ENCODE data around the gene CA11.

The CA11 gene

DNA sequence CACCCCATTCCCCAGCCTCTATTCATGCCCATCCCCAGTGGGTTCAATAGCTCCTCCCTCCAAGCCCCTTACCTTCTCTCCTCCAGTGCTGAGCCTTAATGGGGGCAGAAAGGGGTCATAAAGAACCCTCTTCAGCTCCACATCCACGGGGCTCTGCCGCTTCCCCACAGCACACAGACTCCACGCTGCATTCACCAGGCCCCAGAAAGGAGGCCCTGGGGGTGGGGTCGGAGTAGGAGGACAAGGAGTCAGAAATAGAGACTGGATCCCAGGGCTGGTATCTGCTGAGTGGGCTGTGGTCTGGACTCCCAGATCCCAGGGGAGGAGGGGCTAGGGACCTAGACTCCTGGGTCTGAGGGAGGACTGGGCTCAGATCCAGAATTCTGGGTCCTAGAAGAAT is 1.6 kb downstream of the CA11 start:
- no peak for DNase-seq (ENCODE audit: extremely low read depth, insufficient read length)
- Histone ChIP-seq H3K36me3 (ENCODE audit: control insufficient read depth, insufficient read depth, low read length) (no peaks in the 10 kb centered on the region), H3K27me3 (replicated peaks; ENCODE audit: control insufficient read depth, insufficient read depth, low read length) (no peaks in the 10 kb centered on the region), H3K4me3 (replicated peaks; ENCODE audit: low read depth, low read length) (no peak overlapping the region)
- TF ChIP-seq, protein P1, sequence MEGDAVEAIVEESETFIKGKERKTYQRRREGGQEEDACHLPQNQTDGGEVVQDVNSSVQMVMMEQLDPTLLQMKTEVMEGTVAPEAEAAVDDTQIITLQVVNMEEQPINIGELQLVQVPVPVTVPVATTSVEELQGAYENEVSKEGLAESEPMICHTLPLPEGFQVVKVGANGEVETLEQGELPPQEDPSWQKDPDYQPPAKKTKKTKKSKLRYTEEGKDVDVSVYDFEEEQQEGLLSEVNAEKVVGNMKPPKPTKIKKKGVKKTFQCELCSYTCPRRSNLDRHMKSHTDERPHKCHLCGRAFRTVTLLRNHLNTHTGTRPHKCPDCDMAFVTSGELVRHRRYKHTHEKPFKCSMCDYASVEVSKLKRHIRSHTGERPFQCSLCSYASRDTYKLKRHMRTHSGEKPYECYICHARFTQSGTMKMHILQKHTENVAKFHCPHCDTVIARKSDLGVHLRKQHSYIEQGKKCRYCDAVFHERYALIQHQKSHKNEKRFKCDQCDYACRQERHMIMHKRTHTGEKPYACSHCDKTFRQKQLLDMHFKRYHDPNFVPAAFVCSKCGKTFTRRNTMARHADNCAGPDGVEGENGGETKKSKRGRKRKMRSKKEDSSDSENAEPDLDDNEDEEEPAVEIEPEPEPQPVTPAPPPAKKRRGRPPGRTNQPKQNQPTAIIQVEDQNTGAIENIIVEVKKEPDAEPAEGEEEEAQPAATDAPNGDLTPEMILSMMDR (IDR thresholded peaks at IDR 0.05; ENCODE audit: insufficient read depth, low read length, poor library complexity, severe bottlenecking), result no peak

DNA sequence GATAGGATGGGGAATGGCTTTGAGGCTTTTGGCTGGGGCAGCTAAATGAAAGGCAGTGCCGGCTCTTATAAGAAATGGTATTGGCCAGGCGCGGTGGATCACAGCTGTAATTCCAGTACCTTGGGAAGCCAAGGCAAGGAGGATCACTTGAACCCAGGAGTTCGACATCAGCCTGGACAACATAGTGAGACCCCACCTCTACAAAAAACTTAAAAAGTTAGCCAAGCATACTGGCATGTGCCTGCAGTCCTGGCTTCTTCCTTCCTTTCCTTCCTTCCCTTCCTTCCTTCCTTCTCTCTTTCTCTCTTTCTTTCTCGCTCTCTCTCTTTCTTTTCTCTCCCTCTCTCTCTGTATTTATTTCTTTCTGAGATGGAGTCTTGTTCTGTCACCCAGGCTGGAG is 3.1 kb downstream of the CA11 start:
- no peak for DNase-seq (ENCODE audit: extremely low read depth, insufficient read length)
- no peaks in the 10 kb centered on the region for H3K36me3 ChIP-seq (ENCODE audit: control insufficient read depth, insufficient read depth, low read length)
- TF ChIP-seq, protein P1 (IDR thresholded peaks at IDR 0.05; ENCODE audit: insufficient read depth, low read length, poor library complexity, severe bottlenecking), result no peak
- H3K27me3 ChIP-seq (replicated peaks; ENCODE audit: control insufficient read depth, insufficient read depth, low read length), result no peaks in the 10 kb centered on the region
- no peak overlapping the region for H3K4me3 ChIP-seq (replicated peaks; ENCODE audit: low read depth, low read length)

DNA sequence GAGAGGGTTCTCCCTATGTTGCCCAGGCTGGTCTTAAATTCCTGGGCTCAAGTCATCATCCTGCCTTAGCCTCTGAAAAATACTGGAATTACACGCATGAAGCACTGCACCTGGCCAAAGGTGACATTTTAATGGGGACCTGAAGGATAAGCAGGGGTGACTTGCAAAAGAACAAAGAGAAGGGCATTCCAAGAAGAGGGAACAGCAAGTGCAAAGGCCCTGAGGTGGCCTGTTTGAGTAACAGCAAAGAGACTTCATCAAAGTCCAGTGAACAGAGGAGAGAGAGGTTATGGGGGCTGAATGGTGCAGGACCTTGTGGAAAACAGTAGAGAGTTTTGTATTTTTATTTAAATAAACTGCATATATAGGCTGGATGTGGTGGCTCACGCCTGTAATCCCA is 4.1 kb downstream of the CA11 start:
- TF ChIP-seq, protein P1 (IDR thresholded peaks at IDR 0.05; ENCODE audit: insufficient read depth, low read length, poor library complexity, severe bottlenecking), result no peak
- Histone ChIP-seq H3K4me3 (replicated peaks; ENCODE audit: low read depth, low read length) (no peak overlapping the region), H3K36me3 (ENCODE audit: control insufficient read depth, insufficient read depth, low read length) (no peaks in the 10 kb centered on the region), H3K27me3 (replicated peaks; ENCODE audit: control insufficient read depth, insufficient read depth, low read length) (no peaks in the 10 kb centered on the region)
- DNase-seq (ENCODE audit: extremely low read depth, insufficient read length), result no peak

DNA sequence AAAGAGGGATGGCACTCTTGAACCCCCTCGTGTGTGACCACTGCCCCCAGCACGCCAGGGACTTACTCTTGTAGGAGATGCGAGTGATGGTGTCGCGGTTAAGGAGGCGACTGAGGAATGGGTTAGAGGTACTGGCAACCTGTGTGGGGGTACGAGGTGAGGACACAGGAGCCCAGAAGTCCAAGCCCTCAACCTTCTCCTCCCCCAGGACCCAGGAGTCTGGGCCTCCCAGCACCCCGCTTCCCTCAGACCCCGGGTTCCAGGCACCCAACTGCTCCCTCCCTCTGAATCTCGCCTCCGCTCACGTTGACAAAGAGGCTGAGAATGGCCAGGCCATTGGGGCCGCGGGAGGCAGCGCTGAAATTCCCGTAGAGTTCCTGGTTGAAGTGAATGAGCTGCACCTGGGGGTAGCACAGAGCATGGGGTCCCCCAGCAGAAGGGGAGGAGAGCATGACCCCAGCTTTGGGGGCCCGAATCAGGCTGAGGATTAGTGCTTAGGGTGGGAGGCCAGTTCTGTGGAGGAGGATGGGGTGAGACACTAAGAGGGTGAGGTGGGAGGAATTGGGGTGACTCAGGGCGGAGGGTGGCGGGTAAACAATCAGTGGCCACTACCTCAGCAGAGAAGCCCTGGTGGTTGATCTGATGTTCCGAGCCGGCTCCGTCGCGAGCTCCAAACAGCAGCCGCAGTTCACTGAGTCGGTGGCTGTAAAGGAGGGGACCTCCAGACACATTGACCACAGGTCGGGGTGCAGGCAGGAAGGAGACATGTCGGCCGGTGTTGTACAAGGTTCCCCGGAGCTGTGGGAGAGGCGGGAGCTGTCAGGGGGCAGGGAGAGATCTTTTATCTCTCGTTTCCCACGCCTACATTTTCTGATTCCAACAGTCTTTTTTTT is 6.3 kb downstream of the CA11 start:
- TF ChIP-seq, protein P1 (IDR thresholded peaks at IDR 0.05; ENCODE audit: insufficient read depth, low read length, poor library complexity, severe bottlenecking), result no peak
- no peaks in the 10 kb centered on the region for H3K27me3 ChIP-seq (replicated peaks; ENCODE audit: control insufficient read depth, insufficient read depth, low read length)
- no peaks in the 10 kb centered on the region for H3K36me3 ChIP-seq (ENCODE audit: control insufficient read depth, insufficient read depth, low read length)
- DNase-seq (ENCODE audit: extremely low read depth, insufficient read length), result no peak
- H3K4me3 ChIP-seq (replicated peaks; ENCODE audit: low read depth, low read length), result no peak overlapping the region

DNA sequence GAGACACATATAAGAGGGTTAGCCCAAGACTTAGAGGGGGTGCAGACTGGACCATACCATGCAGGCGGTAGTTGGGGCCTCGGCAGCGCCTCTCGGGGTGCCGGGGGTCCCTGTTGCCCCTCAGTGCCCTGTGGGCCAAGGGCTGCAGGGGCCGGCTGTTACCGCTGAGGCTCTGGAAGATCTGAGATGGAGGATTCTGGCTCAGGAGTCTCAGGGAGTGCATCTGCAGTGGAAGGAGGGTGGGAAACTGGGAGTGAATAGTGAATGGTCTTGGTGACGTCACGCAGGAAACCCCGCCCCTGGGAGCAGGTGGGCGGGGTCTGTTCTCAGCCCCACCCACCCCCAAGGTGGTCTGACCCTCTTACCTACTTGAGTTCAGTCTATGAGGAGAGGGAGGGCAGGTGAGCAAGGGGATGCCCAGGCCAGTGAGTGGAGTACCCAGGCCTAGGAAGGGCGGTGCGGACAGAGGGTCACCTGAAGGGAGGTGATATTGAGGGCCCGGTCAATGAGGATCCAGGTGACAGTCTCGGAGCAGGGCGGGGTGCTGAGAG is 7.1 kb downstream of the CA11 start:
- no peaks in the 10 kb centered on the region for H3K36me3 ChIP-seq (ENCODE audit: control insufficient read depth, insufficient read depth, low read length)
- peak overlapping the region; percentile 66 for H3K4me3 ChIP-seq (replicated peaks; ENCODE audit: low read depth, low read length)
- TF ChIP-seq, protein P1 (IDR thresholded peaks at IDR 0.05; ENCODE audit: insufficient read depth, low read length, poor library complexity, severe bottlenecking), result no peak
- DNase-seq (ENCODE audit: extremely low read depth, insufficient read length), result no peak
- H3K27me3 ChIP-seq (replicated peaks; ENCODE audit: control insufficient read depth, insufficient read depth, low read length), result no peaks in the 10 kb centered on the region
